IMR-90 (cell line): ENCODE data around the gene ZBTB48.

Experiments
- CHD1 ChIP-seq: IDR thresholded peaks from 2 replicates; pipeline ENCODE4 v1.6.1; 2012; ENCODE audit warnings: low read depth, low read length, improper control_type of control experiment
- CTCF ChIP-seq: conservative IDR thresholded peaks from 2 replicates; pipeline ENCODE4 v1.5.1; 2012; ENCODE audit warnings: mild to moderate bottlenecking, low read depth, low read length, improper control_type of control experiment
- POLR2A ChIP-seq: IDR thresholded peaks from 2 replicates; pipeline ENCODE4 v1.6.1; 2012; ENCODE audit warnings: mild to moderate bottlenecking, low read depth, low read length

- TF ChIP-seq CTCF (no peak), CHD1 (no peak), POLR2A (no peak)
These were observed 7.0 kb upstream of the ZBTB48 start for GRCh38 chr1:6572653-6573383.
